Measurements from ENCODE around the gene KLHL41. TPM values are rescaled to one million over a fixed set of nuclear protein-coding genes. Genes with fewer than 3 reads are reported as not detected.
"Not testable (repeated sequence)": the region's sequence is repeated elsewhere in the genome, so short reads cannot be mapped to it uniquely, and the experiment has no call there.

Gene KLHL41
- total RNA-seq, 2 donors from 2014 or later, result 0.37 to 0.61 TPM

- Histone ChIP-seq H3K27ac (peak overlapping the region; percentile 70), H3K9ac (ENCODE audit: low read depth in 2 of 2, low read length in 2 of 2) (peak overlapping the region; percentile 72 to 75)
- intact Hi-C loops (cut with DNase I), result no loop called here
Observed at GRCh38 chr2:169572821-169573159, 63.3 kb downstream of the KLHL41 start.

GRCh38 chr2:169573160-169573973, 63.9 kb downstream of the KLHL41 start, which contains the start of gene FASTKD1:
Gene FASTKD1, minus strand, starts transcription at chr2:169573865. Its CDS starts 1,836 bp downstream, at chr2:169572029.
- Histone ChIP-seq H3K36me3 (no peaks in the 10 kb centered on the region), H3K9ac (ENCODE audit: low read depth in 2 of 2, low read length in 2 of 2) (peak within 1 kb of the TSS; percentile 72 to 75), H3K4me3 (peak within 1 kb of the TSS; percentile 65), H3K4me1 (peaks cover 6% of the 10 kb centered on the region), H3K9me3 (no peaks in the 10 kb centered on the region), H3K27me3 (no peaks in the 10 kb centered on the region), H3K27ac (peak within 1 kb of the TSS; percentile 70)
- TF ChIP-seq CTCF (IDR thresholded peaks at IDR 0.05), result no peak
- peak; percentile 97 for DNase-seq
- intact Hi-C loops (cut with DNase I), result no loop called here

More at GRCh38 chr2:169572821-169573159, 63.3 kb downstream of the KLHL41 start:
- H3K36me3 ChIP-seq, result no peaks in the 10 kb centered on the region
- TF ChIP-seq CTCF (IDR thresholded peaks at IDR 0.05), result no peak
- no peak for DNase-seq
- H3K9me3 ChIP-seq, result no peaks in the 10 kb centered on the region
- peak overlapping the region; percentile 65 for H3K4me3 ChIP-seq
- H3K27me3 ChIP-seq, result no peaks in the 10 kb centered on the region
- peaks cover 6% of the 10 kb centered on the region for H3K4me1 ChIP-seq

DNA sequence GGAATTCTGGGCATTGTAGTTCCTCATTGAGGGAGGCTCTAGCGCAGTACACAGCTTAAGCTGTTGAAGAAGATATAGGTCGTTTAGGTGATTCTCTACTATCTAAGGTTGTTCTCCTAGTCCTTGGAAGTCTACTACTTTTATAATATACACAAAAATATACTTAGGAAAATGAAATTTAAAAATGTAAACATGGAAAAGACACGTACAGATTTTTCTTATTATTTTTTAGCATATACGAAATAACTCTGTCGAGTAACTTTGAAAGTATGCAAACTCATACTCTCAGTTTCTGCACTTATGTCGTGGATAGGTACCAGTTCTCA, 64.4 kb downstream of the KLHL41 start:
- Histone ChIP-seq H3K4me1 (peaks cover 6% of the 10 kb centered on the region), H3K27ac (no peak overlapping the region)

DNA sequence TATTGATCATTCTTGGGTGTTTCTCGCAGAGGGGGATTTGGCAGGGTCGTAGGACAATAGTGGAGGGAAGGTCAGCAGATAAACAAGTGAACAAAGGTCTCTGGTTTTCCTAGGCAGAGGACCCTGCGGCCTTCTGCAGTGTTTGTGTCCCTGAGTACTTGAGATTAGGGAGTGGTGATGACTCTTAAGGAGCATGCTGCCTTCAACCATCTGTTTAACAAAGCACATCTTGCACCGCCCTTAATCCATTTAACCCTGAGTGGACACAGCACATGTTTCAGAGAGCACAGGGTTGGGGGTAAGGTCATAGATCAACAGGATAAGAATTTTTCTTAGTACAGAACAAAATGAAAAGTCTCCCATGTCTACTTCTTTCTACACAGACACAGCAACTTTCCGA, 65.0 kb downstream of the KLHL41 start:
- H3K36me3 ChIP-seq; H3K9ac ChIP-seq (ENCODE audit: low read depth in 2 of 2, low read length in 2 of 2); H3K4me3 ChIP-seq; H3K9me3 ChIP-seq; H3K27me3 ChIP-seq; H3K4me1 ChIP-seq; H3K27ac ChIP-seq; intact Hi-C loops (cut with DNase I); DNase-seq: not testable (repeated sequence)

More for the DNA sequence above, 64.4 kb downstream of the KLHL41 start:
- Histone ChIP-seq H3K9me3 (no peaks in the 10 kb centered on the region), H3K9ac (ENCODE audit: low read depth in 2 of 2, low read length in 2 of 2) (peak overlapping the region in 1 of 2 donors; percentile 72), H3K36me3 (no peaks in the 10 kb centered on the region), H3K27me3 (no peaks in the 10 kb centered on the region), H3K4me3 (peak overlapping the region; percentile 65)
- DNase-seq, result no peak
- no peak for TF ChIP-seq CTCF (IDR thresholded peaks at IDR 0.05)
- intact Hi-C loops (cut with DNase I), result no loop called here

DNA sequence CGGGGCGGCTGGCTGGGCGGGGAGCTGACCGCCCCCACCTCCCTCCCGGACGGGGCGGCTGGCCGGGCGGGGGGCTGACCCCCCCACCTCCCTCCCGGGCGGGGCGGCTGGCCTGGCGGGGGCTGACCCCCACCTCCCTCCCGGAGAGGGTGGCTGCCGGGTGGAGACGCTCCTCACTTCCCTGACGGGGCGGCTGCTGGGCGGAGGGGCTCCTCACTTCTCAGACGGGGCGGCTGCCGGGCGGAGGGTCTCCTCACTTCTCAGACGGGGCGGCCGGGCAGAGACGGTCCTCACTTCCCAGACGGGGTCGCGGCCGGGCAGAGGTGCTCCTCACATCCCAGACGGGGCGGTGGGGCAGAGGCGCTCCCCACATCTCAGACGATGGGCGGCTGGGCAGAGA, 65.8 kb downstream of the KLHL41 start:
- H3K36me3 ChIP-seq; DNase-seq; H3K9ac ChIP-seq (ENCODE audit: low read depth in 2 of 2, low read length in 2 of 2); H3K27ac ChIP-seq; H3K27me3 ChIP-seq; intact Hi-C loops (cut with DNase I); H3K9me3 ChIP-seq; H3K4me3 ChIP-seq; H3K4me1 ChIP-seq: not testable (repeated sequence)

Other genes with a start within 250 kb of the KLHL41 start
- under 1 TPM in 1 of 2 donors, not detected in 1; 0.05 TPM for gene LRP2, start 147.2 kb upstream of the KLHL41 start, total RNA-seq
- 1 to 10 TPM; 1.9 to 2.4 TPM for gene BBS5, start 30.2 kb upstream of the KLHL41 start, total RNA-seq
- 10 to 100 TPM; 46.7 to 65.2 TPM for gene FASTKD1, start 64.2 kb downstream of the KLHL41 start, total RNA-seq
- 10 to 100 TPM; 46.1 to 55.2 TPM for gene PPIG, start 74.6 kb downstream of the KLHL41 start, total RNA-seq
- gene CFAP210, start 184.7 kb downstream of the KLHL41 start, total RNA-seq, result not detected
- gene PHOSPHO2, start 184.8 kb downstream of the KLHL41 start, total RNA-seq, result 1 to 10 TPM; 5.3 to 7.0 TPM
- gene KLHL23, start 224.1 kb downstream of the KLHL41 start, total RNA-seq, result 10 to 100 TPM in 1 of 2 donors, 1 to 10 TPM in 1; 7.1 to 15.6 TPM

All from colonic mucosa (tissue), 4 donors.